Mucosa of rectum (tissue), 2 donors: Measurements from ENCODE around the gene FEZ2.

Source experiments
- H3K27ac ChIP-seq, 2 donors: one replicate each; pipeline ENCODE4 v1.7.0; 2013; ENCODE audit warnings: inconsistent platforms in 2 of 2, low read depth in 2 of 2, low read length in 2 of 2
- H3K27me3 ChIP-seq, 2 donors: one replicate each; pipeline ENCODE4 v1.7.0; 2013; ENCODE audit warnings: low read length in 2 of 2; ENCODE audit not compliant: control insufficient read depth in 2 of 2, insufficient read depth in 2 of 2
- H3K36me3 ChIP-seq, 2 donors: one replicate each; pipeline ENCODE4 v1.7.0; 2013; ENCODE audit warnings: low read length in 2 of 2; ENCODE audit not compliant: control insufficient read depth in 2 of 2, insufficient read depth in 2 of 2
- H3K4me1 ChIP-seq, 2 donors: one replicate each; pipeline ENCODE4 v1.7.0; 2013; ENCODE audit warnings: low read length in 2 of 2, mild to moderate bottlenecking in 1 of 2; ENCODE audit not compliant: control insufficient read depth in 2 of 2, insufficient read depth in 2 of 2
- H3K4me3 ChIP-seq, 2 donors: one replicate each; pipeline ENCODE4 v1.7.0; 2013; ENCODE audit warnings: low read length in 2 of 2
- H3K9ac ChIP-seq, 2 donors: one replicate each; pipeline ENCODE4 v1.7.0; 2013; ENCODE audit warnings: low read length in 2 of 2, low read depth in 1 of 2, mild to moderate bottlenecking in 1 of 2
- H3K9me3 ChIP-seq, 2 donors: one replicate each; pipeline ENCODE4 v1.7.0; 2013; ENCODE audit warnings: low read length in 2 of 2; ENCODE audit not compliant: control insufficient read depth in 2 of 2
- donor health status: healthy.
- donor health status: Normal muscosa, but diverticular disease.

Gene FEZ2

GRCh38 chr2:36597532-36598377, at the start of gene FEZ2:
TSS of gene FEZ2 (minus strand) at chr2:36598168. CDS start at chr2:36598142, 26 bp downstream.
- H3K9me3 ChIP-seq = no peaks in the 10 kb centered on the region

GRCh38 chr2:36634981-36635597, 37.1 kb upstream of the FEZ2 start:
- Histone ChIP-seq H3K36me3 (no peaks in the 10 kb centered on the region), H3K4me3 (no peak overlapping the region), H3K27ac (no peak overlapping the region), H3K4me1 (no peaks in the 10 kb centered on the region), H3K9ac (no peak overlapping the region), H3K27me3 (no peaks in the 10 kb centered on the region), H3K9me3 (no peaks in the 10 kb centered on the region)

More at GRCh38 chr2:36597532-36598377, at the start of gene FEZ2:
- Histone ChIP-seq H3K4me1 (peaks cover 26 to 32% of the 10 kb centered on the region in 2 donors), H3K9ac (peak within 1 kb of the TSS; percentile 63 to 77), H3K4me3 (peak within 1 kb of the TSS; percentile 91 to 94), H3K36me3 (no peaks in the 10 kb centered on the region), H3K27me3 (no peaks in the 10 kb centered on the region), H3K27ac (peak within 1 kb of the TSS; percentile 88)

- no peaks in the 10 kb centered on the region for H3K27me3 ChIP-seq
- H3K27ac ChIP-seq = no peak overlapping the region
- no peak overlapping the region for H3K4me3 ChIP-seq
- no peaks in the 10 kb centered on the region for H3K36me3 ChIP-seq
- no peaks in the 10 kb centered on the region for H3K4me1 ChIP-seq
- no peak overlapping the region for H3K9ac ChIP-seq
- H3K9me3 ChIP-seq = no peaks in the 10 kb centered on the region
These were observed 35.6 kb upstream of the FEZ2 start for GRCh38 chr2:36633470-36634092.

- H3K27ac ChIP-seq = no peak overlapping the region
- no peaks in the 10 kb centered on the region for H3K36me3 ChIP-seq
- peaks cover 2 to 5% of the 10 kb centered on the region in 2 donors for H3K9me3 ChIP-seq
- H3K9ac ChIP-seq = no peak overlapping the region
- H3K4me1 ChIP-seq = no peaks in the 10 kb centered on the region
- peaks cover 0 to 3% of the 10 kb centered on the region in 2 donors for H3K27me3 ChIP-seq
- no peak overlapping the region for H3K4me3 ChIP-seq
These were observed 28.8 kb upstream of the FEZ2 start for GRCh38 chr2:36626756-36627155.

- Histone ChIP-seq H3K4me3 (no peak overlapping the region), H3K9ac (no peak overlapping the region)
These were observed 28.1 kb upstream of the FEZ2 start for GRCh38 chr2:36626071-36626470.

GRCh38 chr2:36625304-36625703, 27.3 kb upstream of the FEZ2 start:
- H3K36me3 ChIP-seq = no peaks in the 10 kb centered on the region
- no peak overlapping the region for H3K27ac ChIP-seq
- no peaks in the 10 kb centered on the region for H3K4me1 ChIP-seq
- no peak overlapping the region for H3K9ac ChIP-seq
- H3K4me3 ChIP-seq = no peak overlapping the region
- H3K27me3 ChIP-seq = peaks cover 0 to 3% of the 10 kb centered on the region in 2 donors
- H3K9me3 ChIP-seq = peaks cover 2 to 5% of the 10 kb centered on the region in 2 donors

More at GRCh38 chr2:36626071-36626470, 28.1 kb upstream of the FEZ2 start:
- H3K27ac ChIP-seq = no peak overlapping the region
- H3K27me3 ChIP-seq = peaks cover 0 to 3% of the 10 kb centered on the region in 2 donors
- H3K36me3 ChIP-seq = no peaks in the 10 kb centered on the region
- no peaks in the 10 kb centered on the region for H3K4me1 ChIP-seq
- H3K9me3 ChIP-seq = peaks cover 2 to 5% of the 10 kb centered on the region in 2 donors

GRCh38 chr2:36620321-36620720, 22.4 kb upstream of the FEZ2 start:
- H3K9me3 ChIP-seq = peaks cover 1 to 3% of the 10 kb centered on the region in 2 donors
- no peak overlapping the region for H3K27ac ChIP-seq
- no peak overlapping the region for H3K9ac ChIP-seq
- peaks cover 0 to 3% of the 10 kb centered on the region in 2 donors for H3K27me3 ChIP-seq
- no peaks in the 10 kb centered on the region for H3K4me1 ChIP-seq
- H3K36me3 ChIP-seq = no peaks in the 10 kb centered on the region
- H3K4me3 ChIP-seq = no peak overlapping the region

- no peak overlapping the region for H3K4me3 ChIP-seq
- no peaks in the 10 kb centered on the region for H3K4me1 ChIP-seq
- no peak overlapping the region for H3K27ac ChIP-seq
- no peak overlapping the region for H3K9ac ChIP-seq
- peaks cover 0 to 2% of the 10 kb centered on the region in 2 donors for H3K27me3 ChIP-seq
- no peaks in the 10 kb centered on the region for H3K36me3 ChIP-seq
- H3K9me3 ChIP-seq = no peaks in the 10 kb centered on the region
These were observed 20.4 kb upstream of the FEZ2 start for GRCh38 chr2:36618381-36618780.

- no peak overlapping the region for H3K27ac ChIP-seq
- H3K9ac ChIP-seq = no peak overlapping the region
- H3K9me3 ChIP-seq = no peaks in the 10 kb centered on the region
- H3K4me3 ChIP-seq = no peak overlapping the region
- H3K36me3 ChIP-seq = no peaks in the 10 kb centered on the region
- H3K4me1 ChIP-seq = no peaks in the 10 kb centered on the region
- no peaks in the 10 kb centered on the region for H3K27me3 ChIP-seq
These were observed 19.0 kb upstream of the FEZ2 start for GRCh38 chr2:36616947-36617346.

- no peak overlapping the region for H3K27ac ChIP-seq
These were observed 17.3 kb upstream of the FEZ2 start for GRCh38 chr2:36615222-36615621.

More at GRCh38 chr2:36615222-36615621, 17.3 kb upstream of the FEZ2 start:
- no peaks in the 10 kb centered on the region for H3K36me3 ChIP-seq
- H3K4me3 ChIP-seq = no peak overlapping the region
- no peaks in the 10 kb centered on the region for H3K27me3 ChIP-seq
- no peaks in the 10 kb centered on the region for H3K4me1 ChIP-seq
- H3K9ac ChIP-seq = no peak overlapping the region
- no peaks in the 10 kb centered on the region for H3K9me3 ChIP-seq
